ENCODE measurements around the gene GLIPR2.

DNA sequence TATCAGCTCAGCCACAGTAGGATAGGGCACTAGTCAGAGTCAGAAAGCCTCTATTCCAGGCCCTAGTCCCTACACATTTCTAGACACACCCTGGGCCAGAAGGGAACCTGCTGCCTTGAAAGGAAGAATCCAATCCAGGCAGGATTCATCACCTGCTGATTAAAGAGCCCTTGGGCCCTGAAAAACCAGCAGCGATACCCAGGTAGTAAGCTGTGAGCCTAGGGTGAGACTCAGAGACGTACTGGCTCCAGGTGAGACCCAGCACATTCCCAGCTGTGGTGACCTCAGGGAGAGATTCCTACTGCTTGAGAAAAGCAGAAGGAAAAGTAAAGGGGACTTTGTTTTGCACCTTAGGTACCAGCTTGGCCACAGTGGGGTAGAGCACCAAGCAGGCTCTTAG, 37.3 kb downstream of the GLIPR2 start:
- TF ChIP-seq POLR2A (IDR thresholded peaks at IDR 0.05) = no peak
- TF ChIP-seq, protein P1, sequence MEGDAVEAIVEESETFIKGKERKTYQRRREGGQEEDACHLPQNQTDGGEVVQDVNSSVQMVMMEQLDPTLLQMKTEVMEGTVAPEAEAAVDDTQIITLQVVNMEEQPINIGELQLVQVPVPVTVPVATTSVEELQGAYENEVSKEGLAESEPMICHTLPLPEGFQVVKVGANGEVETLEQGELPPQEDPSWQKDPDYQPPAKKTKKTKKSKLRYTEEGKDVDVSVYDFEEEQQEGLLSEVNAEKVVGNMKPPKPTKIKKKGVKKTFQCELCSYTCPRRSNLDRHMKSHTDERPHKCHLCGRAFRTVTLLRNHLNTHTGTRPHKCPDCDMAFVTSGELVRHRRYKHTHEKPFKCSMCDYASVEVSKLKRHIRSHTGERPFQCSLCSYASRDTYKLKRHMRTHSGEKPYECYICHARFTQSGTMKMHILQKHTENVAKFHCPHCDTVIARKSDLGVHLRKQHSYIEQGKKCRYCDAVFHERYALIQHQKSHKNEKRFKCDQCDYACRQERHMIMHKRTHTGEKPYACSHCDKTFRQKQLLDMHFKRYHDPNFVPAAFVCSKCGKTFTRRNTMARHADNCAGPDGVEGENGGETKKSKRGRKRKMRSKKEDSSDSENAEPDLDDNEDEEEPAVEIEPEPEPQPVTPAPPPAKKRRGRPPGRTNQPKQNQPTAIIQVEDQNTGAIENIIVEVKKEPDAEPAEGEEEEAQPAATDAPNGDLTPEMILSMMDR (IDR thresholded peaks at IDR 0.05 in 8 of 11, conservative IDR thresholded peaks at IDR 0.05 in 3 of 11) = no peak
